Activated CD4-positive, alpha-beta T cell treated with anti-CD3 and anti-CD28 coated beads, Interleukin-2, amount 50 U/mL, for 48 hours (primary cell): Measurements from ENCODE around the gene ALG14.

Experiments used
- DNase-seq, 2 experiments: peaks; one replicate each; pipeline ENCODE4 v3.0.0-alpha.2; 2020

The ALG14 gene

DNA sequence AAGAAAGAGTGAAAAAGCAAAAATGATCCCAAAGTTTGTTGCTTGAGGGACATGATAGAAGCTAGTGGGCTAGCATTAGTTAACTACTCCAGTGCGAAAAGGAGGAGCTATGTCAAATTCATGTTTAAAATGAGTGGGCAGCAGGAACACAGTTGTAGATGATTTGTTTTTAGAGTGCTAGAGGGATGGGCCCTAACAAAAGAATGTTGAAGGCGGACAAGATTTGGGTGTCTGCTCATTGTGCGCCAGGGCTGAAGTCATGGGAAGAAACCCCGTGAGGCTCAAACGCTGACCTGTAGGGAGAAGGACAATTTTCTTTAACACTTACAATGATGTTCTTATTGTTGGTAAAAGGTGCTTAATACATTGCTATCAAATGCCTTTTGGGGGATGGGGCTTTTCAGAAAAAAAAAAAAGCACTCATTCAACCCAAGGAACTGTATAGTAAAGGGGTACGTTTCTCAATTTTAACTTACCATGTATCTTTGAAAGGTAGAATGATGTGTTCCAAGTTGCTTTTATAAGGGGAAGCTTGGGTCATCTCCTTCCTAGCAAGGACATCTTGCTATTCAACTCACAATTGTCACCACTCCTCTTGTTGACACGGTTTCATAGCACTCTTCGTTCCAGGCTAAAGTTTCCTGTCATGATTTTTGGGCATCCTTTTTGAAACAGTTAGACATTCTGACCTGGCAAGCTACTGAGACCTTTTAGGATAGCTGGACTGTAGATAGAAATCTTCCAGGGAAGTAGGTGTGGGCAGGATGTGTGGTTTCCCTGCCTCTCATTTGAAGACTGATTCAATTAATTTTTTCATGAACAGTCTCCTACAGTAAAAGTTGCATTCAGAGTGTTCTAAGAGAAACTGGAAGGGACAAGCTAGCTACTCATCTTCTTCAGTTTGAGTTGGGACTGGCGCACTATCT lies 92.8 kb downstream of the ALG14 start:
- no peak for DNase-seq

DNA sequence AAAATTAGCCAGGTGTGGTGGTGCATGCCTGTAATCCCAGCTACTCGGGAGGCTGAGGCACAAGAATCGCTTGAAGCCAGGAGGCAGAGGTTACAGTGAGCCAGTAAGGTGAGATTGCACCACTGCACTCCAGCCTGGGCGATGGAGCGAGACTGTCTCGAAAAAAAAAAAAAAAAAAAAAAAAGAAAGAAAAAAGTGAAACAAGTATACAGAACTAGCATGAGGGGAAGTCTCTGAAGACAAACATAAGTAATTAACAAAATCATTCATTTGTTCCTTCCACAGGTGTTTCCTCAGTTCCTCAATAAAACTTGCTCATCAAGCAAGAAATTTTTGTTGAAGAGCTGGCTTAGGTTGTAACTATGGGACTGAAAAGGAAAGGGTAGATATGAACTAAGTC lies 93.6 kb downstream of the ALG14 start:
- DNase-seq, result no peak

DNA sequence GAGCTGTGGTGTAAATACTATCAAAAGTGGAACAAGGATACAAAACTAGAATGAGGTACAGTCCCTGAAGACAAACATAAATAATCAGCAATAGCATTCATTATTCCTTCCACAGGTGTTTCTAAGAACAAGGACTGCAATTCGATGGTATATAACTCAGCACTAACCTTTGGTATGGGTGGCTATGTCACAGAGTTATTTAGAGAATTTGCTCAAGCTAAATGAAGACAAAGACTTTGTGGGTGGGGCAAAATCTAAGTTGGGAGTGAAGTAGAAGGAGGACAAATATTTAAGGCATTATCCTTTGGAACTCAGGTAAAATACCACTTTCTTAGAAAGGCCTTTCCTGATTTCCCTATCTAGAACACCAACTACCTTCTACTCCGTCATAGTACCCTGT lies 94.3 kb downstream of the ALG14 start:
- DNase-seq, result no peak

DNA sequence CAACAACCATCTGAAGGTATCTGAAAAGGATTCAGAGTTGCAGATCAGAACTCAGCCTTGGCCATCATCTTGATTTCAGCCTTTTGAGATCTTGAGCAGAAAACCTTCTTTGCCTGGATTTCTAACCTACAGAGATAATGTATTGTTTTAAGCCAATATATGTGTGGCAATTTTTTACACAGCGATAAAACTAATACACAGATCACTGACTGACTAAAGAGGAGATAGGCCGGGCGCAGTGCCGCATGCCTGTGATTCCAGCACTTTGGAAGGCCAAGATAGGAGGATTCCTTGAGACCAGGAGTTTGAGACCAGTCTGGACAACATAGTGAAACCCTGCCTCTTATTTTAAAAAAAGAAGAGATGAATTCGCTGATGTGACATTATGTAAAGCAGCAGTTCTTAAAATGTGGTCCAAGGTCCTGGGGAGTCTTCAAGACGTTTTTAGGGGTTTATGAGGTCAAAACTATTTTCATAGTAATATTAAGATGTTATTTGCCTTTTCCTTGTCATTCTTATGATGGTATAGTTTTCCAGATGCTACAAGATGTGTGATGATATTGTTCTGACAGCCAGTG lies 95.7 kb downstream of the ALG14 start:
- DNase-seq, result no peak

DNA sequence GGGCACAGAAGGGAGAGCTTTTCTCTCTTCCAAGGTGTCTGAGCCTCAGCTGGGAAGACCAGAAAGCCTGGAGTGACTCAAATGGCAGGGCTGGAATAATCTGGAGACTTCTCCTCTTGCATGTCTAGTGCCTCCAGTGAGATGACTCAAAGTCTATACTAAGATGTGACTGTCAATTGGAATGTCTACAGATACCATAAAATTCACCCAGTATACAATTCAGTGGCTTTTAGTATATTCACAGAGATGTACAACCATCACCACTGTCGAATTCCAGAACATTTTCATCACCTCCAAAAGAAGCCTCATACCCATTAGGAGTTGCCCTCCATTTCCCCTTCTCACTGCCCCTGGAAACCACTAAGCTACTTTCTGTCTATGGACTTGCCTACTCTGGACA lies 97.9 kb downstream of the ALG14 start:
- no peak for DNase-seq

DNA sequence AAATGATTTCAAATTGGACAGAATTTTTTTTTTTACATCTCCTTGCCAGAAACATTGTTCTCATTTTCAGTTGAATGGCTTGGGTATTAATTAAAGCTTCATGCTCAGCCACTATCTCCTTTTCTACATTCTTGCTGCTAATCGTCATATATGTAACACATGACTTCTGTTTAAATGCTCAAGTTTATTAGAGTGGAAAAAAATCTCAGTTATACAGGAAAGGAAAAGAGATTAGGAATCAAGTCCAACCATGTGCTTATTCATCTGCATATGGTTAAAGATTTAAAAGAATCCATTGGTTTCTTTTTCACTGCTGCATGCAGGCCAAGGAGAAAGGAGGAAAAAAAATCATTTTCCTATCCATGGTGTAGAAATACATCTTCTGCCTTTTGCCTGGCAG lies 98.5 kb downstream of the ALG14 start:
- no peak for DNase-seq

DNA sequence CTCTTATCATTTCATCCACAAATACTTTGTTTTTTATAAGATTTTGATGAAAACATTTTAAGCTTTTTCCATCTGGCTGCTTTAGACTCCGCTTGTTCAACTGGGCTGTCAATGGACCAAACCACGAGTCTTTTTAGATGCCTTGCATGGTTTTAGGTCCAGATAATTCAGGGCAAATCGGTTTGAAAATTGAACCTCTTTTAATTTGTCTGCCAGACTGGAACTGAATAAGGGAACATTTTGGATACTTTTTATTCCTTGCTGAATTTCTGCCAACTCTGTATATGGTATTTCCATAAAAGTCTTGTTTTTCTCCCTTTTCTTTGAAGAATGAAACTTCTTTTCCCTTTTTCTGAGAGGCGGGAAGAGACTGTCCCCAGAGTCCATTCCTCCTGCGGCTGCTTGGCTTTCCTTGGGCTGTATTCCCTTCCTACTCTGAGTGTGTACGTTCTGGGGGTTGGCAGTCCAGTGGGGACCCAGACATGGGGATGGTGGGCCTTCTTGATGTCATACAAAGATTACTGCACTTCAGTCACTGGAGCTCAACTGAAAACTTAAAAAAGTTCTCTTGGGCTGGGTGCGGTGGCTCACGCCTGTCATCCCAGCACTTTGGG lies 99.3 kb downstream of the ALG14 start:
- no peak for DNase-seq

DNA sequence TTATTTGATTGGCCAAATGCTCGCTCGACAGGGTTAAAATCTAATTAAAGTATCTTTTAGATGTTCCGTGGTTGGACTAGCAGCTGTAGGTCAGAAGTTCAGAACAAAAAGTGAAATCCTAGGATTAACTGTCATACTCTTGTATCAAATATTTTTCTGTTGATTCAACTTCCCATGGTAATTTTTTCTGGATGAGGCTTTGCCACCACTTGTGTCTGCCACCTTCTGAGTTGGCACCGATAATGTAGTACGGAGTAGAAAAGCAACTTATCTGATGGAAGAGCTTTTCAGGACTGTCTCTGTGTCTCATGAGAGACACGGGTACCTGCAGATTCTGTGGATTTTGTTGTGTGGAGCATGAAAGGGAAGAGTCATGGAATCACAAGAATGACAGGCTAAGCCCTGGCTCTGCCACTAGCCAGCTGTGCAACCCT lies 101.2 kb downstream of the ALG14 start:
- DNase-seq, result no peak

DNA sequence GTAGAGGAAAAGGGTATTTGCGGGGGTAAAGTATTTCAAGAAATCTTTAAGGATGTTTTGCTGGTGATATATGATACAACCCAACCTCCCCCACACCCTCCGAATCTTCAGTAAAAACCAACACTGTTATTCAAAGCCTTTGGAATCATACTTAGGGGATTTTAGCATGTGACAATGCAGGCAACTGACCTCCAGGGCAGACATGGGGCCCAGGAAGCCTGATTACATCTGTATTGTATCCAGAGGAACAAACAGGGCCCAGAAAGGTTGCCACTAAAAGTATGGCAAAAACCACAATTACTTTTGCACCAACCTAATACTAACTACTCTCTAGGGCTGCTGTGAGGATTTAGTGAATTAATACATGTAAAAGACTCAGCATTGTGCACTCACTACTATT lies 102.0 kb downstream of the ALG14 start:
- no peak for DNase-seq

DNA sequence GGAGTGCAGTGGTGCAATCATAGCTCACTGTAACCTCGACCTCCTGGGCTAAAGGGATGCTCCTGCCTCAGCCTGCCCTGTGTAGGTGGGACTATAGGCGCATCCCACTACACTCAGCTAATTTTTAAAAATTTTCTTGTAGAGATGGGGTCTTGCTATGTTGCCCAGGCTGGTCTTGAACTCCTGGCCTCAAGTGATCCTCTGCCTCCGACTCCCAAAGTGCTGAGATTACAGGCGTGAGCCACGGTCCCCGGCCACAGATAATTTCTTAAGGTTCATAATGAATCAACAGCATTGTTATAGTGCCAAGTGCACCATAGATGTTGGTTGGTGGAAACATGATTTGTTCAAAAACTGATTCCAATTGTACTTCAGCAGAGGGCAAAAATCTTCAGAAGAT lies 103.6 kb downstream of the ALG14 start:
- no peak for DNase-seq

DNA sequence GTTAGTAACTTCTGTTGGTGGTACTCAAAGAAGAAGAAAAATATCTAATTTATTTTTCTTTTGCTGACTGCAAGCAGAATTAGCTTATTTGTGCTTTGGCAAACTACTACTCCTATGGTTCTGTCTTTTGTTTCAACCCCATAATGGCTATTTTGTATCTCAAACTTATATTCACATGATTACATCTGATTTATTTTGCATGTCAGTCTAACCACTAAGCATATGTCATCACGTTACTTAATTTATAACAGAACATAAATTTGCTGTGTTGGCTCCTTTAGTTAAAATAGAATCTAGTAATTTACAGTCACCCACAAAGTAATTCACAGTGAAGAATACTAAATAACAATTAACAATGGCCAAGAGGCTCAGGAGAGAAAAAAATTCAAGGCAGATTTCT lies 106.7 kb downstream of the ALG14 start:
- no peak for DNase-seq

DNA sequence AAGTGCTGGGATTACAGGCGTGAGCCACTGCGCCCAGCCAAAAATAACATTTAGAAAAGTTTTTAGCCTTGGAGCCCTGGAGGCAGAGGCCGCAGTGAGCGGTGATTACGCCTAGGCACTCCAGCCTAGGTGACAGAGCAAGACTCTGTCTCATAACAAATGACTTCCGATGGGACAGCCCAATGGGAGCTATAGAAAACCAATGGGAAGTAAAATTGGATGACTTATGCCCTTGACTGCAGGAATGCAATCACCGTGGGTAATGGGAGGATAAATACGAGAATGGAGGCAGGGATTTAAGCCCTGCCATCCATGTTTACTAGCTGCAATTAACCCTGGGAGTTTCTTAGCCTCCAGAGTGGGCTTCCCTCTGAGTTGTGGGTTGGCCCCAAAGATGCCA lies 108.9 kb downstream of the ALG14 start:
- no peak for DNase-seq

DNA sequence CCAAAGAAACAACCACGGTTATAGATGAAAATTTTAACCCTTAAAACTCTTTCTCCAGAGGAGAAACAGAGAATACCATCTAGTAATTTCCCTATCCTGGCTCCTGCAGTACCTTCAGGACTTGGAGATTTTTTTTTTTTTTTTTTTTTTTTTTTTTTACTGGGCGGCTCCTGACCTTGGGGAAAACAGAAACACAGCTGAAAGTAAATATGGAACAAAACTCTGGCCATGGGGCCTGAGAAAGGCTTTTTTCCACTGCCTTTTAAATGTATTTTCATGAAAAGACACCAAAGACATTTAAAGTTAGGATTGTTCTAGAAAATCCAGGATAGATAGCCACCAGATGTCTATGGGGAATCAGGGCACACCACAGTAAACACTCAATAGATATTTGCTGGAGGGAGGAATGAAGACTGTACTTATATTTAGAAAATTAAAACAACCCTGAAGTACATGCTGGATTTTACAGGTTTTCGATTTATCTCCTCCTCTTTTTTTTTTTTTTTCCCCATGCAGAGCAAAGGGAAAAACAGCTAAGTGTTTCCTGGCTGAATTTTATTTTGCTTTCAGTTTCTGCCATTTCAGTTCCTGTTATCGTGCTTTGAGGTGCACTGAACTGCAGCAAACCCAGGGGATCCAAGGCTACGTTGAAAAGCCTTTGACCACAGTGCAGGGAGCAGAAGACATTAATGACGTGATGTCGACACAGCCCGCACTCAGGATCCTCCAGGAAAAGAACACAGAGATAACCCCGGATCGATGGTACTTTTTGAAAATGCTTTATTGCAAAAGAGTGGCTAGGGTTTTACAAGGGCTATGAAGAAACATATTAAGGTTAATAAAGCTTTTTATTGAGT lies 110.1 kb downstream of the ALG14 start:
- DNase-seq, result peak; percentile 16 to 35

DNA sequence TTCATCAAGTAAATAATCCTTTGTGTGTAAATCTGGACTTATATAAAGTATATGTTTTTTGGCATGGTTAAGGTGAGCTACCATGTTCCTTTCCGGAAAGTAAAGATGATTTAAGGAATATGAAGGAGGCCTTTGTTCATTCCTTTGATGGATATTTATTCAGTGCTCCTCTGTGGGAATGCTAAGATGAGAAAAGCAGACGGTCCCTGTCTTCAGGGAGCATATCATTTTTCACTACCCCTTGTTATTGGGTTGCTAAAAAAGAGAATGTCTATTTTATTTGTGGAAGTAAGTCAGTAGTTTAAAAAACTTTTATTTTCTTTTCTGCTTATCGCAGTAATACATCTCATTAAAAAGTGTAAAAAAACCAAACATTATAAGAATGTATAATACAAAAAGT lies 110.8 kb downstream of the ALG14 start:
- DNase-seq, result no peak

DNA sequence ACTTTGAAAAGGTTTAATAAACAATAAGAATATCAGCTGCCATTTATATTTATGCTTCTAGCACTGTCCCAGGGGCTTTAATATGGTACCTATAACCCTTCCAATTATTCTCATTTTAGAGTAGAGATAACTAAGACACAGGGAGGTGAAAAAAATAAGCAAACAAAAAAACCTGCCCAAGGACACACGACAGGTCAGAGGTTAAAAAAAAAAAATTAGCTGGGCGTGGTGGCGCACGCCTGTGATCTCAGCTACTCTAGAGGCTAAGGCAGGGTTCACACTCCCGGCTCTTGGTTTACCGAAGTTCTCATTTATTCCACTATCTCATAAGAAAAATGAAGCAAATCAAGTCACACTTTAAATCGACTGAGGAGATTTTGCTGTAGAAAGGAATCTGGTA lies 111.2 kb downstream of the ALG14 start:
- DNase-seq, result no peak

DNA sequence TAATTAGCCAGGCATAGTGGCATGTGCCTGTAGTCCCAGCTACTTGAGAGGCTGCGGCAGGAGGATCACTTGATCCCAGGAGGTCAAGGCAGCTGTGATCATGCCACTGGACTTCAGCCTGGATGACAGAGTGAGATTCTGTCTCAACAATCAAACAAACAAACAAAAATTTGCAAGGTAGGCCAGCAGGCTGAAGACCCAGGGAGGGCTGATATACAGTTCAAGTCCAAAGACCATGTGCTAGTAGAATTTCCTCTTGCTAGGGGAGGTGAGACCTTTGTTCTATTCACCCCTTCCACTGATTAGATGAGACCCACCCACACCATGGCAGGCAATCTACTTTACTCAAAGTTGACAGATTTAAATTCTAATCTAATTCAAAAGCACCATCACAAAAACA lies 114.7 kb downstream of the ALG14 start:
- DNase-seq, result no peak

DNA sequence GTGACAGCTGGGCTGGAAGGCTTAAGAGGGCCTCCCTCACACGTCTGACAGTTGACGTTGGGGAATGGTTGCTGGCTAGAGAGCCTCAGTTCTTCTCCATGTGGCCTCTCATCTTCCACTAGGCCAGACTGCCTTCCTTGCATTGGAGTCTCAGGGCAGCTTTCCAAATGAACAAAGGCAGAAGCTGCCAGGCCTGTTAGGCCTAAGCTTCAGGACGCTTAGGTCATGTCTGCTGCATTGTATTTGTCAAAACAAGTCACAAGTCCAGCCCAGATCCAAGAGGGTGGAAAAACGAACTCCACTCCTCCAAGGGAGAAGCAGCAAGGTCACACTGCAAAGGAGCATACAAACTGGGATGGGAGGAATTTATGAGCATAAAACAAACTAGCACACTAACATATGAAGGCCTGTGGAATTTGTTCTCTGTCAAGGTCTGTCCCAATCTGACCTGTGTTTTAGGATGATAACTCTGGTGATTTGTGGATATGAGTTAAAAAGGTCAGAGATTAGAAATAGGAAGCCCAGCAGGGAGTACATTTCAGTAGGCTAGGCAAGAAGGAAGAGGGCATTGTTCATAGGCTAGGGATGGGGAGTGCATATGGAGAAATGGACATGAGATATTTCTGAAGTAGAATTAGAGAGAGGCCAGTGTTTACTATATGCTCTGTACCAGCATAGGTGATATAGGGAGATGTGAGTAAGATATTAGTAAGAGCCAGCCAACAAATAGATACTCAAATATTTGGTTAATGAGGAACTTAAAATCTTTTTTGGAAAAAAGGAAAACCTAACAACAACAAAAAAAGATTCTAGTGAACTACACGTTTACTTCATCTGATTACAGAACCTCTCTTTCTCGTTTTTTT lies 116.8 kb downstream of the ALG14 start:
- no peak for DNase-seq

DNA sequence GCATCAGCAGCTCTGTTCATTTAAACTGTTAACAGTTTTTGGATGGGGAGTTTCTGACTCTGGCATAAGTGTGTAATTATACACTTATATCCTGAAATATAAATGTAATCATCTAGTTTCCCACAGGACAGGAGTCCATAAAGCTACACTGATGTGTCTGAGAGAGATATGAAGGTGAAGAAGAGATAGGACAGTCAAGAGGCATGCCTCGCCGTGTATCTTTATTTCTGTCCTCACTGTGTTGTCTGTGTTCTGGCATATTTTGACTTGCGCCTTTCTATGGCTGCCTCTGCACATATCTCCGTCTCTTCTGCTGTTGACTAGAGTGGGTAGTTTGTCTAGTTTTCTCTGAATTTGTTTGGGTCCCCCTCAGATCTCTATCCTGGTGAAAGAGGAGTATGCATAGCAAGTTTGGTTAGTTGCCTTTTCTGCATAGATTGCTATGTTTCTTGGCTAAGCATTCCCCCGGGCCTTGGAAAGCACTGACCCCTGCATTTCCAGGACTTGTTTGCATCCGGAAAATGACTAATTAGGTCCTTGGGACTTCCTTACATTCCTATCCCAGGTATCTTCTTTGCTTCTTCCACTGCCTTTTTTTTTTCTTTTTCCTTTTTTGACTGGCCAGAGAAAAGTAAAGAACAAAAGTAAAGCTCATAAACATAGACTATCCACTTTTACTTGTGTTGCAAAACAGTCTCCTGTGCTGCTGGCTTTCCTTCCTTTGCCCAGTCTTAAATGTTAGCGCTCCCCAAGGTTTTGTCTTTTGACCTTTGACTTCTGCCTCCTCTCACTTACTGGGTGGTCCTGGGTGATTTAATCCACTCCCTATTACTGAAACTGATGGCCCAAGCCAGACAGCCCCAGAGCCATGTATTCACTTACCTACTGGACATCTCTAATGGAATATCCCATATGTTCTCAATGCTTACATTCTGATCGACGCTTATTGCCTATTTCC lies 118.2 kb downstream of the ALG14 start:
- no peak for DNase-seq

DNA sequence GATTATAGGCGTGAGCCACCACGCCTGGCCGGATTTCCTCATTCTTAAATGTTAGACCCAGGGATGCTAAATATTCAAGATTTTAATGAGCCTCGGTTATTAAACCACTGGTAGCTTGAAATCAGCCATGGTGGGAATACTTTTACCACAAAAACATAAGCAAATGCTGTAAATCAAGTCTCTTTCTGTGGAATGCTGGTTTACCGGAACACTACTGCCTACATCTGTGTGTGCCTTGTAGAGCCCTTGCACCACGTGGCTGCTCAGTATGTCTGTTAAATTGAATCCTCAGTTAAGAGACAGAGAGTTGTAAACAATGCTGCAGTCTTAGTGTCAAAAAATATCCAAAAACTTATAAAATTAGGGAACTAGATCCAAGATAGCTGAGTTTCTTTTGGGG lies 119.0 kb downstream of the ALG14 start:
- DNase-seq, result no peak

DNA sequence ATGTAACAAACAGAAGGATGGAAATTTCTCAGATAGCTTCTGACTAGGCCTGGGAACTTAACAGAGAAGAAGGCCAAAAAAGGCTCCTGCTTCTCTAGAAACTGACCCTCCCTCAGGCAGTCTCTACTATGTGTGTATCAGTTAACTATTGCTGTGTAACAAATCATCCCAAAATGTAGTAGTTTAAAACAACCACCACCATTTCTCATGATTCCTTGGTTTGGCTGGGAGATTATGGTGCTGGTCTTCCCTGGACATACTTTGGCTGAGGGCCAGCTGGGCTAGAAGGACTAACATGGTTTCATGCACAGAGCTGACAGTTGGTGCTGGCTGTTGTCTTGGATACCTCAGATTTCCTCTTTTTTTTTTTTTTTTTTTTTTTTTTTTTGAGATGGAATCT lies 119.6 kb downstream of the ALG14 start:
- no peak for DNase-seq

DNA sequence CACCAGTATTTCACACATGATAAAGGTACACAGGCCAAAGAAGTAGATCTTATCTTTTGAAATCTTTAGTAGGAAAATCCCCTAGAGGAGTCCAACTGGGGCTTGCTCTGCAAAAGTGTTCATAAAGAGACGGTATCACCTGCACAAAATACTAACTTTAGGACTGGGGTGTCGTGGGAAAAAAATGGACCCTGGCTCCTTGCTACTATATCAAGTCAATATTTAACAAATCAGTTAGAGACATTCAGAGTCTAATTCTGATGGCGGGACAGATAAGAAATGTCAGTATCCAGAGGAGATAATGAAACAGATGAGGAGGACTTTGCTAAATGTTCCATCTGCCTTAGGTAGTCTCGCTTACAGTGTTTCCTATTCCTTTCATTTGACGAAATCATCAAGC lies 120.2 kb downstream of the ALG14 start:
- DNase-seq, result no peak
